ENCODE measurements around the gene ZNF232. TPM values are rescaled to one million over a fixed set of nuclear protein-coding genes. Genes with fewer than 3 reads are reported as not detected.
"Not testable (repeated sequence)": the region's sequence is repeated elsewhere in the genome, so short reads cannot be mapped to it uniquely, and the experiment has no call there.

ZNF232 gene
- total RNA-seq, result 11.4 TPM
- long read RNA-seq, partial matches to known transcripts, result 3 of 10 reads
- long read RNA-seq, other reads (novel, unspliced or antisense), result 2 of 10 reads

GRCh38 chr17:5111402-5112204 is at the start of gene ZNF232:
ZNF232 (minus strand) TSS chr17:5111878; CDS start chr17:5111822, 56 bp downstream.
- H3K27ac ChIP-seq, result peak within 1 kb of the TSS; percentile 80
- H3K4me1 ChIP-seq, result peaks cover 14% of the 10 kb centered on the region
- peaks cover 23% of the 10 kb centered on the region for H3K27me3 ChIP-seq (ENCODE audit: low read depth)
- no peak for TF ChIP-seq CTCF (IDR thresholded peaks at IDR 0.05)
- intact Hi-C loops (cut with DNase I), result no loop called here
- ATAC-seq, result peak; percentile 98
- H3K9me3 ChIP-seq, result no peaks in the 10 kb centered on the region
- DNase-seq, result peak; percentile 97
- peak within 1 kb of the TSS; percentile 94 for H3K4me3 ChIP-seq
- peaks cover 20% of the 10 kb centered on the region for H3K36me3 ChIP-seq

GRCh38 chr17:5160702-5161101 is 49.0 kb upstream of the ZNF232 start:
- DNase-seq; H3K36me3 ChIP-seq; ATAC-seq; H3K27ac ChIP-seq; H3K9me3 ChIP-seq; intact Hi-C loops (cut with DNase I); H3K4me3 ChIP-seq; H3K4me1 ChIP-seq: not testable (repeated sequence)
- peaks cover 11% of the 10 kb centered on the region for H3K27me3 ChIP-seq (ENCODE audit: low read depth)

- H3K9me3 ChIP-seq; ATAC-seq; H3K36me3 ChIP-seq; H3K4me1 ChIP-seq; DNase-seq; intact Hi-C loops (cut with DNase I); H3K27ac ChIP-seq; H3K4me3 ChIP-seq; H3K27me3 ChIP-seq (ENCODE audit: low read depth): not testable (repeated sequence)
These were observed 34.4 kb upstream of the ZNF232 start for GRCh38 chr17:5146122-5146521.

- intact Hi-C loops (cut with DNase I); H3K27me3 ChIP-seq (ENCODE audit: low read depth); ATAC-seq; H3K27ac ChIP-seq; H3K4me3 ChIP-seq; H3K4me1 ChIP-seq; H3K9me3 ChIP-seq; H3K36me3 ChIP-seq; DNase-seq: not testable (repeated sequence)
These were observed 31.2 kb upstream of the ZNF232 start for GRCh38 chr17:5142877-5143276.

GRCh38 chr17:5139458-5139732 is 27.7 kb upstream of the ZNF232 start:
- intact Hi-C loops (cut with DNase I), result no loop called here

GRCh38 chr17:5138616-5139457 is 27.2 kb upstream of the ZNF232 start:
- DNase-seq (no peak), ATAC-seq (no peak)
- TF ChIP-seq CTCF (IDR thresholded peaks at IDR 0.05), result no peak
- intact Hi-C loops (cut with DNase I), result no loop called here
- Histone ChIP-seq H3K27ac (no peak overlapping the region), H3K9me3 (no peaks in the 10 kb centered on the region), H3K4me1 (no peaks in the 10 kb centered on the region), H3K4me3 (no peak overlapping the region), H3K27me3 (ENCODE audit: low read depth) (no peaks in the 10 kb centered on the region), H3K36me3 (no peaks in the 10 kb centered on the region)

More at GRCh38 chr17:5139458-5139732, 27.7 kb upstream of the ZNF232 start:
- no peak overlapping the region for H3K4me3 ChIP-seq
- no peaks in the 10 kb centered on the region for H3K27me3 ChIP-seq (ENCODE audit: low read depth)
- DNase-seq (no peak), ATAC-seq (no peak)
- no peak overlapping the region for H3K27ac ChIP-seq
- no peaks in the 10 kb centered on the region for H3K36me3 ChIP-seq
- H3K4me1 ChIP-seq, result no peaks in the 10 kb centered on the region
- H3K9me3 ChIP-seq, result no peaks in the 10 kb centered on the region
- no peak for TF ChIP-seq CTCF (IDR thresholded peaks at IDR 0.05)

GRCh38 chr17:5138198-5138544 is 26.5 kb upstream of the ZNF232 start:
- intact Hi-C loops (cut with DNase I), result not testable (repeated sequence)

GRCh38 chr17:5137511-5138197 is 26.0 kb upstream of the ZNF232 start:
- H3K4me3 ChIP-seq; ATAC-seq; H3K27me3 ChIP-seq (ENCODE audit: low read depth); H3K9me3 ChIP-seq; H3K36me3 ChIP-seq; intact Hi-C loops (cut with DNase I); H3K27ac ChIP-seq; H3K4me1 ChIP-seq; DNase-seq: not testable (repeated sequence)

More at GRCh38 chr17:5138198-5138544, 26.5 kb upstream of the ZNF232 start:
- H3K4me3 ChIP-seq; ATAC-seq; H3K36me3 ChIP-seq; DNase-seq; H3K9me3 ChIP-seq; H3K4me1 ChIP-seq; H3K27me3 ChIP-seq (ENCODE audit: low read depth); H3K27ac ChIP-seq: not testable (repeated sequence)

GRCh38 chr17:5136580-5137412 is 25.1 kb upstream of the ZNF232 start:
- H3K36me3 ChIP-seq; H3K9me3 ChIP-seq; H3K27ac ChIP-seq; ATAC-seq; H3K27me3 ChIP-seq (ENCODE audit: low read depth); H3K4me3 ChIP-seq; H3K4me1 ChIP-seq; DNase-seq; intact Hi-C loops (cut with DNase I): not testable (repeated sequence)

All from lower lobe of right lung (tissue), 2 donors.